HG03108 (cell line): Measurements from ENCODE around the gene SHISA3.

Experiments
- ATAC-seq: cut with Tn5 transposase; IDR thresholded peaks from one replicate; pipeline ENCODE4 v1.9.1; 2021; ENCODE audit warnings: moderate library complexity; ENCODE audit not compliant: unreplicated experiment

The SHISA3 gene

GRCh38 chr4:42391355-42391664, 6.0 kb upstream of the SHISA3 start:
- ATAC-seq, result no peak

- ATAC-seq, result no peak
Measured at GRCh38 chr4:42391981-42392380, 5.3 kb upstream of the SHISA3 start.

GRCh38 chr4:42392436-42392835, 4.9 kb upstream of the SHISA3 start:
- ATAC-seq, result no peak

GRCh38 chr4:42395595-42395994, 1.7 kb upstream of the SHISA3 start:
- no peak for ATAC-seq

- no peak for ATAC-seq
Measured at GRCh38 chr4:42396361-42396751, 932 bp upstream of the SHISA3 start.

- ATAC-seq, result no peak
Measured at GRCh38 chr4:42397635-42398170, 415 bp downstream of the SHISA3 start.

- no peak for ATAC-seq
Measured at GRCh38 chr4:42398171-42398870, 1.0 kb downstream of the SHISA3 start.

GRCh38 chr4:42398871-42399331, 1.6 kb downstream of the SHISA3 start:
- no peak for ATAC-seq

- ATAC-seq, result no peak
Measured at GRCh38 chr4:42399393-42399792, 2.1 kb downstream of the SHISA3 start.

GRCh38 chr4:42401171-42401570, 3.9 kb downstream of the SHISA3 start:
- no peak for ATAC-seq

- ATAC-seq, result no peak
Measured at GRCh38 chr4:42404001-42404400, 6.7 kb downstream of the SHISA3 start.

- no peak for ATAC-seq
Measured at GRCh38 chr4:42410446-42410845, 13.2 kb downstream of the SHISA3 start.

GRCh38 chr4:42411803-42412202, 14.5 kb downstream of the SHISA3 start:
- no peak for ATAC-seq

GRCh38 chr4:42412251-42412650, 15.0 kb downstream of the SHISA3 start:
- ATAC-seq, result no peak

GRCh38 chr4:42415281-42415680, 18.0 kb downstream of the SHISA3 start:
- no peak for ATAC-seq

- no peak for ATAC-seq
Measured at GRCh38 chr4:42416017-42416416, 18.7 kb downstream of the SHISA3 start.

- no peak for ATAC-seq
Measured at GRCh38 chr4:42417550-42417949, 20.3 kb downstream of the SHISA3 start.

- no peak for ATAC-seq
Measured at GRCh38 chr4:42420140-42420539, 22.9 kb downstream of the SHISA3 start.

GRCh38 chr4:42425146-42426065, 28.1 kb downstream of the SHISA3 start:
- ATAC-seq, result no peak

GRCh38 chr4:42428036-42428435, 30.7 kb downstream of the SHISA3 start:
- ATAC-seq, result no peak

GRCh38 chr4:42436928-42437565, 39.8 kb downstream of the SHISA3 start:
- ATAC-seq, result no peak
